Measurements from ENCODE around the gene PRODH2.

PRODH2 gene

DNA sequence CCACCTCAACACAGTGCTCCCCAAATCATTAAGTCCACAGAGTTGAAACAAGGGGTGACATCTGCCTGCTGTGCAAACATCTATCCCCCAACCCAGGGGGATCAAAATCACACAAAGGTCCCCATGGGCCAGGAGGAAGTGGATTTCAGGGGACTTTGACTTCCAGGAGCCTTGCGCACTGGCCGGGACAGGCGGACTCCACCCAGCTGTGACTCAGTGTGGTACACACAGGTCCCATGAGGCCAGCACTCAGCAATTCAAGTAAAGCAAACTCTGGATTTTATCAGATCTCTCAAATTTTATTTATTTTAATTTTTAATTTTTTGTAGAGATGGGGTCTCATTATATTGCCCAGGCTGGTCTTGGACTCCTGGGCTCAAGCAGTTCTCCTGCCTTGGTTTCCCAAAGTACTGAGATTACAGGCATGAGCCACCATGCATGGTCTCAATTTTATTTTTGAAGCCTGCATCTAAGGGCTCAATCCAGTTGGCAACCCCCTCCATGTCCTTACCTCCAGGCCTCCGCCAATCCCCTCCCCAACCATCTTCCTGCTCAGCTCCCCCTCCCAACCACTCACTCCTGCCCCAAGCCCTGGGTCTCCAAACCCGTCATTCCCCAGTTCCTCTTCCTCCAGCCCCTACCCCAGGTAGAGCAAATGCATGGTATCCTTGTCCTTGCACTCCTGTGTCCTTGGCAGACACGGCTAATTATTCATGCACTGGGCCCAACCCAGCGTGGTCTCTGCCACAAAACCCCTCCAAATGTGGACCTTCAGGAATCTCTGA is 19.1 kb downstream of the PRODH2 start:
- no peak for DNase-seq

DNA sequence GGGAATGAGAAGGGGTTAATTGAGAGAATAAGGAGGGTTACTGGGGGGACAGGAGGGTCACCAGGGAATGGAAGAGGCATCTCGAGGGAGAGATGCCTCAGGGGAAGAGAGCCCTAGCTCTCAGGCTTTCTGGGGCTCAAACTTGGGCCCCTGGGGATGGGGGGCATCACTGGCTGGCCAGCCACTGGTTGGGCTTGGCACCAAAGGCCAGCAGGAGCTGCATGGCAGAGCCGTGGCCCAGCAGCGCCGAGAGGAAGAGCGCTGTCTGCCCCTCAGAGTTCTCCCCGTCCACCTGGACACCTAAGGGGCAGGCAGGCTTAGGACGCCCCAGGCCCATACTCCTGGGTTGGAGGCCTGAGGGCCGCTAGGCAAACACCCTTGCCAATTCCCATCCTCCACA is 19.8 kb downstream of the PRODH2 start:
- DNase-seq, result no peak

DNA sequence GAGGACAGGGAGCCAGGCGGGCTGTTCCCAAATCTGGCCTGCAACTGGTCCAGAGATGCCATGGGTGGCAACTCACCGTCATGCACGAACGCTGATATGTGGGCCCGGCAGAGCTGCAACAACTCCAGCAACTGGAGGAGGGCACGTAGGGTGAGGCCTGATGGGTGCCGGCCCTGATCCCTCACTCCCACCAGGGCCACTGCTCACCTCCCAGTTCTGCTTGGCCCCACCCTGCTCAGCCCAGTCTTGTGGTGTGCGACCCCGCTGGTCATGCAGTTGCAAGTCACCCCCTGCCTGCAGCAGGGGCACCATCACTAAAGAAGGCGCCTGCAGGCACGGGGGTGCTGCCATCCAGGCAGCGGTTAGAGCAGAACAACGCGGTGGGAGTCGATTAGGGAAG is 20.3 kb downstream of the PRODH2 start:
- DNase-seq, result no peak

DNA sequence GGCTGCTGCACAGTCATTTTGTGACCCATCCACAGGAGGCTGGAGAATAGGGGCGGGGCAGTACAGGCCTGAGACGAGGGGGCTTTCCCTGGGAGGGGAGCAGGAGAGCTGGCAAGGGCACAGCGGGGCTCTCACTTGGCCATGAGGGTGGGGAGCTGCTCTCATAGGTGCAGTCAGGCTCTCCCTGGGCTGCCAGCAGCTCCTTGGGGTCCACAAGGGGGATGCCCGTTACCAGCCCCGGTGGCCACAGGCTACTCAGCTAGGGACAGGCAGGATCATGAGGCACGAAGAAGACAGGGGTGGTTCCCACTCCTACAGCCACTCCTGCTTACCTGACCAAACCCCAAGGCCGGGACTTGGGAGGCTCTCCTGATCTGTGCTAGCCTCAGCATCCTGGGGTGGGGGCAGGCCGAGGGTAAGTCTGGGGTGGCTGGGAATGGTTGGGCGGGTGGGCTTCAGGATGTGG is 20.8 kb downstream of the PRODH2 start:
- DNase-seq, result no peak

DNA sequence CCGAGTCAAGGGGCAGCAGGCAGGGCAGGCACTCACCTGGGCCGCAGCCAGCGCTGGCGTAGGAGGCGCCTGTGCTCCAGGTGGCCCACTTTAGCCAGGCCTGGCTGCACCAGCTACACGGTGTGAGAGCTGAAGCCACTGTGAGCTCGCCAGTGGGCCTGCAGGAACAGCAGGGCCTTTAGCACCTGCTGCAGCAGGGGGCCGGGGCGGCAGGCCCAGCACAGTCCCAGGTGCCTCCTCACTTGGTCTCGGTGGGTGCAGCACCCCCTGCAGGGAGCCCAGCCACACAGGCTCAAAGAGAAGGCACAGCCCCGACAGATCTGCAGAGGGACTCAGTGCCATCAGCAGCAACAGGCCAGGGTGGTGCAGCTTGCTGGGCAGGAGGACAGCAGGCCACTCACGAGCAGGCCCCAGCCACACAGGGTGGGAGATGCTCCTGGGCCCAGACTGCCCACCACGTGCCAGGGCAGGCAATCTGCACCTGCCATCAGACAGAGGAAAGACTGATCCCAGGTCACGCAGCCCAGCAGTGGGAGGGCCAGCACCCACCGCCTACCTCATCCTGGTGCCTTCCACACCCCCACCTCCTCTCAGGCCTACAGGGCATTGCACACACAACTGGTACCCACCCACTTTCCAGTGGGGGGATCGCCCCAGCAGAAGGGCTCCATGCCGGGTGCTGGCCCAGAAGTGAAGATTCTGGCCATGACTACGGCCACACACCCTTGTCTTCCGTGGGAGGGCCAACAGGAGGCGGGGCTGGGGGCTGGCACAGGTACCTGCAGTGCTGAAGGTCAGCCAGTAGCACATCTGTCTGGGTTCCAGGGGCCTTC is 21.4 kb downstream of the PRODH2 start:
- DNase-seq, result no peak

DNA sequence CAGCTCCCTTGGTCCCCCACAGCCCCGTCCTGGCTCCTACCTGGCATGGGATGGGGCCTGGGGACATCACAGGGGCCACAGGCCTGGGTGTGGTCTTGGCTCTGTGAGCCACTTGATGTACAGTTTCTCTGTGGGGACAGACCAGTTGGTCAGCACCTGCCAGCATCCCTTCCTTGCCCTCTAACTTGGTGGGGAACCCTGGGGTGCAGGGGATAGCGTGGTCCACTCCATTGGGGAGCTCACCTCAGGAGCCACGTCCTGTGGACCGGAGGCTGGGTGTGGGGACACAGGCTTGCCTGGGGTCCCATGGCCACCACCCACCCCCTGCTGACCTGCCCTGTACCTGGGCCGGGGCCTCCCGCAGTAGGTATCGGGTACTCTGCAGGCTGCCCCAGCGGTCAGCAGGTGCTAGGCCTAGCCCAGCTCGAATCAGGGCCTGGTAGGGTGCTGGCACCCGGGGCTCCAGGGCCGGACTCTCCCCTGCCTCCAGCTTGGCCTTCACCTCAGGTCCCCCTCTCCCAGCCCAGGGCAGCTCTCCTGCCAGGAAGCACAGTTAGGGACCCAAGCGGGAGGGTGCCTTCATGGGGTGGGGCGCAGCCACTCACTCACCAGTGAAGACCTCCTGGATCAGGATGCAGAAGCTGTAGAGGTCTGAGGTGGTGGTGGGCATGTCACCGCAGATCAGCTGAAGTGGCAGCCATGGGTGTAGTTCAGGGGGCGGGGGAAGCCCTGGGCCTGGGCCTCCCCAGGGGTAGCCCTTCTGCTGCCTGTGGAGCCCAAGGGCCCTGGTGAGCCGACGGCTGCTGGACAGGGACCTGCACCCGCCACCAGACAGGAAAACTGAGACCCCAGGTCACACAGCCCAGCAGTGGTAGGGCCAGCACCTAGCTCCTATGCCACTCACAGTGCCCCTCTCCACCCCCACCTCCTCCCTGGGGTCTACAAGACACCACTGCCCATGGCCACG is 22.4 kb downstream of the PRODH2 start:
- no peak for DNase-seq

DNA sequence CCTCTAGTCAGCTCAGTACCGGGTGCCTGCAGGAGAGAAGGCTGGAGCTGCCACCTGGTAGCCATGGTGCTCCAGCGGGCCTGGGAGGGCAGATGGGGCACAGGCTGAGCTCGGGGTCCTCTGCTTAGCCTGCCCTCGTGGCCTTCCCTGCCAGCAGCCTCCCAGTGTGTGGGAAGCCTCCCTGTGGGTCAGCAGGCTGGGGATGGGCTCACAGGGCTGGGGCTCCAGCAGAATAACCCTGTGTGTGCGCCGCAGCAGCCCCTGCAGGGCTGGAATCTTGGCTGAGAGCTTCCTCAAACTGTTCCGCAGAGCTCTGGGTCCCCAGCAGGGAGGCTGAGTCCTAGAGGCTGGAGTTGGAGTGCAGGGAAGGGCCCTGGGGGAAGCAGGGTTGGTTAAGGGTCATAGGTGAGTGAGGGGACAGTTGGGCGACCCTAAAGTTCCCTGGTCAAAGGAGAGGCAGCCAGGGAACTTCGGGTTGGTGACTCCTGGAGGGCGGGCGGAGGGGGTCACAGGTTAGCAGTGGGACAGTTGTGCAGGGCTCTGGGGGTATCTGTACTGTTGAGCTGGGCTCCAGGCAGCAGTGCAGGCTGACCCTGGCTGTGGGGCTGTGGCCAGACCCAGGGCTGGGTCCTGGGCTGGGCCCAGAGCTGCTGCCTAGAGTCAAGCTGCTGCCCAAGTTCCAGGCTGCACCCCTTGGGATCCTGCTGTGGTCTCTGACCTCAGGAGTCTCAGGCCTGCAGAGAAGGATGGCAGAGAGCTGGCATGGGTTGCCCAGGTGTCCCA is 23.3 kb downstream of the PRODH2 start:
- DNase-seq, result no peak

DNA sequence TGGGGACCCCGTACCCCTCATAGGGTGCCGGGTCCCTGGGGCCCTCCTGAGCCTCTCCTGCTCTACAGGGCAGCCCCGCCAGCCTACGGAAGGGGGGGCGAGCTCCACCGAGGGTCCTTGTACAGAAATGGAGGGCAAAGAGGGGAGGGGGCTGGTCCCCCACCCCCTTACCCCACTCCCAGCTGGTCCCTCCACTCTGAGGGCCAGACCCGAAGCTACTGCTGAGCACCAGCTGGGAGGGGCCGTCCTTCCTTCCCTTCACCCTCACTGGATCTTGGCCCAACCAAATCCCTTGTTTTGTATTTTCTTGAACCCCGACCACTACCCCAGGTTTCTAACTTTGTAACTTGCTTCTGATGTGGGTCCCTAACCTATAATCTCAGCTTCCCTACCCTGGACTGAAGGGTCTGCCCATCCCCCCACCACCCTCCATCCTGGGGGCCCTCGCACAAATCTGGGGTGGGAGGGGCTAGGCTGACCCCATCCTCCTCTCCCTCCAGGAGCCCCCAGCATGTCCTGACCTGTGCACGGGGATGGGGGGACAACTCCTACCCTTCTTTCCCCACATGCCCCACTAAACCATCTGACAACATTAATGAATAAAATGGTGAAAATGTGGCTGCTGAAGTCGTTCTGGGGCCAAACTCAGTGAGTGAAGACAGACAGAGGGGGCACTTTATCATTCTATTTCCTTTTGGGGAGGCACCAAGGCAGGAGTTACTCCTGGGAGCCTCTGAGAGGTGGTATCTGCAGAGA is 24.3 kb downstream of the PRODH2 start:
- DNase-seq, result no peak

DNA sequence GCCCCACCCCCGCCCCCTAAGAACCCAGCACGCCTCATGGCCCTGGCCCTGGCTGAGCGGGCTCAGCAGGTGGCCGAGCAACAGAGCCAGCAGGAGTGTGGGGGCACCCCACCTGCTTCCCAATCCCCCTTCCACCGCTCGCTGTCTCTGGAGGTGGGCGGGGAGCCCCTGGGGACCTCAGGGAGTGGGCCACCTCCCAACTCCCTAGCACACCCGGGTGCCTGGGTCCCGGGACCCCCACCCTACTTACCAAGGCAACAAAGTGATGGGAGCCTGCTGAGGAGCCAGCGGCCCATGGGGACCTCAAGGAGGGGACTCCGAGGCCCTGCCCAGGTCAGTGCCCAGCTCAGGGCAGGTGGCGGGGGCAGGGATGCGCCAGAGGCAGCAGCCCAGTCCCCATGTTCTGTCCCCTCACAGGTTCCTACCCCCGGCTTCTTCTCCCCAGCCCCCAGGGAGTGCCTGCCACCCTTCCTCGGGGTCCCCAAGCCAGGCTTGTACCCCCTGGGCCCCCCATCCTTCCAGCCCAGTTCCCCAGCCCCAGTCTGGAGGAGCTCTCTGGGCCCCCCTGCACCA is 25.3 kb downstream of the PRODH2 start:
- DNase-seq, result no peak

DNA sequence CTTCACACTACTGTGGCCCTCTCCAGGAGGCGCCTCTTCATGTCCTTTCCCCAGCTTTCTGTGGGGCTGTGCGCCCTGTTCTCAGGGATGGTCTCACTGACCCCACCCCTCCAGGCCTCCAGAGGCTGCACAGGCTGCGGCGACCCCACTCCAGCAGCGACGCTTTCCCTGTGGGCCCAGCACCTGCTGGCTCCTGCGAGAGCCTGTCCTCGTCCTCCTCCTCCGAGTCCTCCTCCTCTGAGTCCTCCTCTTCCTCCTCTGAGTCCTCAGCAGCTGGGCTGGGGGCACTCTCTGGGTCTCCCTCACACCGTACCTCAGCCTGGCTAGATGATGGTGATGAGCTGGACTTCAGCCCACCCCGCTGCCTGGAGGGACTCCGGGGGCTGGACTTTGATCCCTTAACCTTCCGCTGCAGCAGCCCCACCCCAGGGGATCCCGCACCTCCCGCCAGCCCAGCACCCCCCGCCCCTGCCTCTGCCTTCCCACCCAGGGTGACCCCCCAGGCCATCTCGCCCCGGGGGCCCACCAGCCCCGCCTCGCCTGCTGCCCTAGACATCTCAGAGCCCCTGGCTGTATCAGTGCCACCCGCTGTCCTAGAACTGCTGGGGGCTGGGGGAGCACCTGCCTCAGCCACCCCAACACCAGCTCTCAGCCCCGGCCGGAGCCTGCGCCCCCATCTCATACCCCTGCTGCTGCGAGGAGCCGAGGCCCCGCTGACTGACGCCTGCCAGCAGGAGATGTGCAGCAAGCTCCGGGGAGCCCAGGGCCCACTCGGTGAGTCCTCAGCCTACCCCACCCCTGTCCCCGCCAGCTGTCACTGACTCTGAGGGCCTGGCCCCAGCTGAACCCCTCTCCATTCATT is 26.1 kb downstream of the PRODH2 start:
- DNase-seq, result no peak

DNA sequence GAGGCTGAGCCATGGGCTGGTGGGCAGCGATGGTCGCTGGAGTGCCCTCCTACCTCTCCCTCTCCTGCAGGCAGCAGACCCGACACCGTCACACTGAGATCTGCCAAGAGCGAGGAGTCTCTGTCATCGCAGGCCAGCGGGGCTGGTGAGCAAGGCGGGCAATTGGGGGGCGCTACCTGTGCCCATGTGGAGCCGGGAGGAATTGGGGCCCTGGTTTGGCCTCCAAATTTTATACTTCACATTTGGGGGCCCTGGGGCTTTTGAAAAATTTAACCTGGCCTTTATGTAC is 27.4 kb downstream of the PRODH2 start:
- DNase-seq, result no peak

DNA sequence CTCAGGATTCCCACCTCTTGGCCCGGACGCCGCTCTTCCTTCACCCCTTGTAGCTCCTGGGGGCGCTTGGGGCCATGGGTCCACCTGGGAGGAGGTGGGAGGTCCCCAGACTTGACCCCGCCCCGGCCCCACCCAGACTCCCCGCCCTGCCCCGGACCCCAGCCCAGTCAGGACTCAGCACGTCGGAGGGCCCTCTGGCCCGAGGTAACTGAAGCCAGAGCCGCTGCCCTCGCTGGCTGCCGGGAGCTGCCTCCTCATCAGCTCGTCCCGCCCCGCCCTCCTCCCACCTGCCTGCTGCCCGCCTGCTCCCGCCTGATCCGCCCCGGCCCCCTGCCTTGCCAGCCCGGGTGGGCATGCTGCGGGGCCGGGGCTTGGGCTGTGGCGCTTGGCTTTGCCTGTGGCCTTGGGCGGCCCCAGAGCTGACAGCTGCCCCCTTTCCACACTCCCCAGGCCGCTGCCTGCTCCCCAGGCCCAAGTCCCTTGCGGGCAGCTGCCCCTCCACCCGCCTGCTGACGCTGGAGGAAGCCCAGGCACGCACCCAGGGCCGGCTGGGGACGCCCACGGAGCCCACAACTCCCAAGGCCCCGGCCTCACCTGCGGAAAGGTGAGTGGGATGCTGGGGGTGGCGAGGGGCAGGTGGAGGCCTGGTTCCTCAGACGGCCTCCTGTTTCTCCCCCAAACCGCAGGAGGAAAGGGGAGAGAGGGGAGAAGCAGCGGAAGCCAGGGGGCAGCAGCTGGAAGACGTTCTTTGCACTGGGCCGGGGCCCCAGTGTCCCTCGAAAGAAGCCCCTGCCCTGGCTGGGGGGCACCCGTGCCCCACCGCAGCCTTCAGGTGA is 27.9 kb downstream of the PRODH2 start:
- DNase-seq, result no peak

DNA sequence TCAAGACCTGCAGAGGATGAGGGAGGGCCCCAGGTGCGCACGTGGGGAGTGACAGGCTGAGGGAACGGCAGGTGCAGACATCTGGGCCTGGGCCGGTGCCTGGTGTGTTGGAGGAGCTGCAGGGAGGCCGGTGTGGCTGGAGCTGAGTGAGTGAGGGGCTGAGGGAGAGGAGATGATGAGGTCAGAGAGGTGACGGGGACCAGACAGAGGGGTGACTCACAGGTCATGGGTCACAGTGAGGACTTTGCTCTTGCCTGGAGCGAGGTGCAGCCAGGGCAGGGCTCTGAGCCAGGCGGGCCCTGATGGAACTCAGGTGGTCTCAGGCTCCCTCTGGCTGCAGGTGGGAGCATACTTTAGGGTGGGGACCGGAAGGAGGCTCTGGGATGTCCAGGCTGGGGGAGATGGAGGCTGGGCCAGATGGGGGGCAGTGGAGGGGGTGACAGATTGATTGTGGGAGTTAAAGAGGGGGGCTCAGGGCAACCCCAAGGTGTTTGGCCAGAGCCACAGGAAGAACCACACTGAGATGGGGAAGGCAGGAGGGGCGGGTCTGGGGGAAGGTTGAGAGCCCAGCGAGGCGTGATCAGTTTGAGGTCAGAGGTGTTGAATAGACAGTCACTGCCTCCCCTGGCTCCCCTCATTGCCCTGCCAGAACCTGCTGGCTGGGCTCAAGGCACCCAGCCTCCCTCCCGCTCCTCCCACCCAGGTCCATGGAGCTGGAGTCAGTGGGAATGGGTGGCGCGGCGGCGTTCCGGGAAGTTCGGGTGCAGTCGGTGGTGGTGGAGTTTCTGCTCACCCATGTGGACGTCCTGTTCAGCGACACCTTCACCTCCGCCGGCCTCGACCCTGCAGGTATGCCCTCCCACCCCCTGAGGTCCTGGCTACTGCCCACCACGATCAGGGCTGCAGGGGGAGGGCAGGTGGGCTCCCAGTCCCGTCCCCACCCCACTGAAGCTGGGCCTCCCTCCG is 28.9 kb downstream of the PRODH2 start:
- no peak for DNase-seq

DNA sequence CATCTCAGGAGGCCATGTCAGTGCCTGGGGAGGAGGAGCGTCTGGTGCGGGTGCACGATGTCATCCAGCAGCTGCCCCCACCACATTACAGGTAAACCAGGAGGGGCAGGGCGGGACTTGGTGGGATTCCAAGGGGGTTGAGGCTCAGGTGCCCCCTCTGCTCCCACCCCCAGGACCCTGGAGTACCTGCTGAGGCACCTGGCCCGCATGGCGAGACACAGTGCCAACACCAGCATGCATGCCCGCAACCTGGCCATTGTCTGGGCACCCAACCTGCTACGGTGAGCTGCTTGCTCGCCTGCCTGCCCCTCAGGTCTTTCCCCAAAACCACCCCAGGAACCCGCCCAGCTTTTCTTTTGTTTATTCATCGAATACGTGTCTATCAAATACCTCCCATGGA is 30.1 kb downstream of the PRODH2 start:
- no peak for DNase-seq

DNA sequence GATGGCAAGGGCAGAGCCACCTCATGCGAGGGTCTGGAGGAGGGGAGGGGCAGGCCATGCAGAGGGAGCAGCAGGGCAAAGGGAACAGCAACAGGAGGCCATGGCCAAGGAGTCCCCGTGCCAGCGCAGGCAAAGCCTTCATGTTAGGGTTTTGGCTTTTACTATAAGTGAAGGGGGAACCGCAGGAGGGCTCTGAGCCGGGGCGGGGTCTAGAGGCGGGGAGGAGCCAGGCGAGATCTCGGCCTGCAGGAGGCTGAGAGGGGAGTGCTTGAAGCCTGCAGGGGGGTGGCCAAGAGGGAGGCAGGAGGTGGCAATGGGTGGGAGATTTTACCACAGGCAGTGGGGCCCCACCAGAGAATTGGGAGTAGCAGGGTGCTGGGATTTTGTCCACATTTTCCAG is 31.0 kb downstream of the PRODH2 start:
- no peak for DNase-seq

DNA sequence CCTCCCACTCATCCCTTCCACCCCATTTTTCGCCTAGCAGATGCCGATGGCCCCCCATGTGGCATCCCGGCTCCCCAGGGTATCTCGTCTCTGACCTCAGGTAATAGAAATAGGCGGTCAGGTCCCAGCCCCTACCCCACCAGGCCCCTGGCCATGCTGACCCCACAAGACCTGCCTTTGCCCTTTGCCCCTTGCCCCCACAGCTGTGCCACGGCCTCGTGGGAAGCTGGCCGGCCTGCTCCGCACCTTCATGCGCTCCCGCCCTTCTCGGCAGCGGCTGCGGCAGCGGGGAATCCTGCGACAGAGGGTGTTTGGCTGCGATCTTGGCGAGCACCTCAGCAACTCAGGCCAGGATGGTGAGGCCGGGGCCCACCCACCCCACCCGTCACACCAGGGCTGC is 31.9 kb downstream of the PRODH2 start:
- DNase-seq, result no peak

DNA sequence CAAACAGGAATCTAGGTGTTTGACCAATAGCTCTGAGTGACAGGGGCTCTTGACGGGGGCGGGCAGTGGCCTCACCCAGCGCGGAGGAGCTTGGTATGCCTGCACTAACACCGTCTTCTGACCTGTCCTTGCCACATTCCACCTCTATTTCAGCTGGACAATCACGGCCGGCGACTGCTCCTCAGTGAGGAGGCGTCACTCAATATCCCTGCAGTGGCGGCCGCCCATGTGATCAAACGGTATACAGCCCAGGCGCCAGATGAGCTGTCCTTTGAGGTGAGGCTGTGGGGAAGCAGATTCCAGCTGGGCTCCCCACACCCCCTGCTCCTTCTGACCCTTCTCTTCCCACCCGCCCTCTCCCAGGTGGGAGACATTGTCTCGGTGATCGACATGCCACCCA is 32.6 kb downstream of the PRODH2 start:
- no peak for DNase-seq

DNA sequence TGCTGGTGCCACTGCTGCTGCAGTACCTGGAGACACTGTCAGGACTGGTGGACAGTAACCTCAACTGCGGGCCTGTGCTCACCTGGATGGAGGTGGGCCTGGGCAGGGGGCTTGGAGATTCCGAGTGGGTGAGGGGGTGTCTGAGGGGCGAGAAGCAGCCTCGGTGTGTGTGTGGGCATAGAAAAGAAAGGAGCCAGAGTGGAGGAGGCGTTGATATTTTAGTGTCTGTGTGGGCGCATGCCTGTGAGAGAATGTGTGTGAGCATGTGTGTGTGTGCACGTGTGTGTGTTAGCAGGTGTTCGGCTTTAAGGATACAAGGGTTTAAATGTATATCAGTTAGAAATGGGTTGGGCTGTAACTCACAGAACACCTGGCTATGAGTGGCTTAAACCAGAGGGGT is 33.6 kb downstream of the PRODH2 start:
- DNase-seq, result no peak
